ENCODE results near the gene CFAP300.
A peak's percentile ranks its signal among the peaks of the same experiment; 100 is the strongest.

Gene CFAP300

DNA sequence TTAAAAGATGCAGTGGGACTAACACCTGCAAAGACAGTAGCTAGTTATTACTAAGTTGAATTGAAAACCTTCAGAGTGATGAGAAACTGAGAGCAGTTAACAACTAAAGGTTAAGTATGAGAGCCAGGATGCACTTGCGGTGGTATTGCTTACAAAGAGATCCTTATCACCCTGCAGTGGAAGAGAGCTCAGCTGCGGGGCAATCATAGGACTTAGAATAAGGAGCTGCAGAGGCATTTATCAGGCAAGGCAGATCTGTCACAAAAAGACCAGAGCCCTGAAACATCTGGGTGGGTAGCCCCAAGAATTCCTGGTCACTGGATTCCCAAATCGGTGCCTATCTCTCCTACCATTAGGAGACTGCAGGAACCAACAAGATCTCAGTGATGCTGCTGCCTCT lies 34.3 kb upstream of the CFAP300 start:
- TF ChIP-seq FOXP2 (optimal IDR thresholded peaks at IDR 0.05; ENCODE audit: control extremely low read depth, extremely low read length, insufficient read depth) = no peak
- TF ChIP-seq EZH2 (IDR thresholded peaks at IDR 0.05) = no peak

DNA sequence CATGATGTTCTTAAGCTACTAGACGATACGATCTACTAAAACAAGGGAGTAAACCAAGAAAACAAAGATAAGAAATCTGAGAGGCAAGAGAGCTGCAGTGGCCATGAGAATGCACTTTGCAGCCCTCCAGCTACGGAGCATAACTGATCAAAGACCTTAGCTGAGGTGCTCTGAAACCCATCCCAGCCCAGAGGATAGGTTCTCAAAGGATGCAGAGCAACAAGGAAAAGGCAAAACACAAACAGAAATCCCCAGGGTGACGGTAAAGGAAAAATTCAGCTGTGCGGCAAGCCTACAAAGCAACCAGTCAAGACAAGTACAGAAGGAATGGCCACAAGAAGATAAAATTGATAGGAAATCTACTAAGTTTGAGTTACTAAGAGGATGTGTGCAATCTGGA lies 32.5 kb upstream of the CFAP300 start:
- Histone ChIP-seq H3K36me3 (ENCODE audit: insufficient read depth, low read length) (no peaks in the 10 kb centered on the region), H3K27ac (no peak overlapping the region), H3K9ac (ENCODE audit: insufficient read length) (no peak overlapping the region), H3K9me3 (ENCODE audit: low read depth, low read length) (no peaks in the 10 kb centered on the region), H3K4me3 (no peak overlapping the region)
- DNase-seq (ENCODE audit: low read depth, low spot score) = no peak
- TF ChIP-seq FOXP2 (optimal IDR thresholded peaks at IDR 0.05; ENCODE audit: control extremely low read depth, extremely low read length, insufficient read depth) (no peak), EZH2 (IDR thresholded peaks at IDR 0.05) (no peak), POLR2AphosphoS5 (IDR thresholded peaks at IDR 0.05; ENCODE audit: borderline replicate concordance, low read depth, low read length) (no peak)

More for the DNA sequence above, 34.3 kb upstream of the CFAP300 start:
- no peak overlapping the region for H3K27ac ChIP-seq
- H3K4me3 ChIP-seq = no peak overlapping the region
- H3K9me3 ChIP-seq (ENCODE audit: low read depth, low read length) = no peaks in the 10 kb centered on the region
- no peak for DNase-seq (ENCODE audit: low read depth, low spot score)
- no peaks in the 10 kb centered on the region for H3K36me3 ChIP-seq (ENCODE audit: insufficient read depth, low read length)
- no peak overlapping the region for H3K9ac ChIP-seq (ENCODE audit: insufficient read length)

DNA sequence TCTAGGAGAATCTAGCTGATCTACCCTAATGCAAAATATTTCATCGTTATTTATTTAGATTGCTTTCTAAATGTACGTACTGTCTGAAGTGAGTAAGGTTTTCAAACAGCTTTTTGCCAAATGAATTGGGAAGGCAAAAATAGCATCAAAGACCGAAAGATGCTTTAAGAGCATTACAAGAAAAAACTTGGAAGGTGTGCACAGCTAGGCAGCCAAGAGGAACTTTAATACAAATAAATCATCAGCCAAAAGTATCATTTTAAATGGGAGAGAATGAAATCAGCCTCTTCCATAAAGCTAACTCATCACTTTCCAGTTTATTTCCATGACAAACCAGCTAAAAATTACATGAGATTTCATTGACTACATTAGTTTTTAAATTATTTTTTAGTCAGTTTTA lies 30.2 kb upstream of the CFAP300 start:
- no peak overlapping the region for H3K9ac ChIP-seq (ENCODE audit: insufficient read length)
- no peaks in the 10 kb centered on the region for H3K9me3 ChIP-seq (ENCODE audit: low read depth, low read length)
- no peak for DNase-seq (ENCODE audit: low read depth, low spot score)
- H3K36me3 ChIP-seq (ENCODE audit: insufficient read depth, low read length) = no peaks in the 10 kb centered on the region
- no peak overlapping the region for H3K4me3 ChIP-seq
- TF ChIP-seq EZH2 (IDR thresholded peaks at IDR 0.05) (no peak), FOXP2 (optimal IDR thresholded peaks at IDR 0.05; ENCODE audit: control extremely low read depth, extremely low read length, insufficient read depth) (no peak), POLR2AphosphoS5 (IDR thresholded peaks at IDR 0.05; ENCODE audit: borderline replicate concordance, low read depth, low read length) (no peak)
- no peak overlapping the region for H3K27ac ChIP-seq

DNA sequence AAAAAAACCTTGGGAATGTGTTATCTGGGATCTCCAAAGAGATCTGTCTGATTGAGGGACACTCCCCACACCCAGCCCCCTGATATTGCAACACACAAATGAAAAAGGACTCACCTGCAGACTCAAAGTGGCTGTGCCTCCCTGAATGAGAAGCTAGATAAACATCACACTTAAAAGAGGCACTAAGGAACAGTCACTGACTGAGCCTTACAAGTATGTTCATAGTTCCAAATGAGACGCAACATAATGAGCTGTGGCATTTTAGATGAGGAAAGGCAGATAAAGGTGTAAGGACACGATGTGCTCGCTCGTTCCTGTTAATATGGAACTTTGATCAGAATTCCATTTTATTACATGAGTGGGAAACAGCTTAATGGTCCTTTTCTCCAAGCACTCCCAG lies 21.0 kb upstream of the CFAP300 start:
- H3K9me3 ChIP-seq (ENCODE audit: low read depth, low read length) = no peaks in the 10 kb centered on the region
- no peak for TF ChIP-seq EZH2 (IDR thresholded peaks at IDR 0.05)
- TF ChIP-seq POLR2AphosphoS5 (IDR thresholded peaks at IDR 0.05; ENCODE audit: borderline replicate concordance, low read depth, low read length) = no peak
- no peak for TF ChIP-seq FOXP2 (optimal IDR thresholded peaks at IDR 0.05; ENCODE audit: control extremely low read depth, extremely low read length, insufficient read depth)
- no peak overlapping the region for H3K4me3 ChIP-seq
- no peak overlapping the region for H3K9ac ChIP-seq (ENCODE audit: insufficient read length)
- H3K36me3 ChIP-seq (ENCODE audit: insufficient read depth, low read length) = no peaks in the 10 kb centered on the region
- no peak overlapping the region for H3K27ac ChIP-seq
- DNase-seq (ENCODE audit: low read depth, low spot score) = no peak

DNA sequence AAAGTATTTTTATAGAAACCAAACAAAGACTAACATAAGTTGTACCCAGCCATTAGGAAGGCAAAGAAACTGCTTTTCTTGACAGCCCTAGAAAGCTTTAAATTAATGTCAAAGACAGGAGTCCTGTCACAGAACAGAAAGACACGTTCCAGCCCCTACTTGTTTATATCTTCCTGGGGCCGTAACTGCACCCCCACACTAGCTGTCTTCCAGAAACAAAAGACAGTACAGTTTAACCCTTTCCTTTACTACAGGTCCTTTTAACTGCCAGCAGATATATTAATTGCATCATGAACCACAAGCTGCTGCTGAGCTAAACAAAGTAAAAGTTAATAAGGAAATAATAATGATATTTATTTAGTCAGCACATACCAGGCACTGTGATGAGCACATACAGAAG lies 20.3 kb upstream of the CFAP300 start:
- Histone ChIP-seq H3K9me3 (ENCODE audit: low read depth, low read length) (no peaks in the 10 kb centered on the region), H3K27ac (no peak overlapping the region), H3K4me3 (no peak overlapping the region), H3K9ac (ENCODE audit: insufficient read length) (no peak overlapping the region), H3K36me3 (ENCODE audit: insufficient read depth, low read length) (no peaks in the 10 kb centered on the region)
- DNase-seq (ENCODE audit: low read depth, low spot score) = no peak
- TF ChIP-seq FOXP2 (optimal IDR thresholded peaks at IDR 0.05; ENCODE audit: control extremely low read depth, extremely low read length, insufficient read depth) = no peak
- TF ChIP-seq EZH2 (IDR thresholded peaks at IDR 0.05) = no peak
- TF ChIP-seq POLR2AphosphoS5 (IDR thresholded peaks at IDR 0.05; ENCODE audit: borderline replicate concordance, low read depth, low read length) = no peak

DNA sequence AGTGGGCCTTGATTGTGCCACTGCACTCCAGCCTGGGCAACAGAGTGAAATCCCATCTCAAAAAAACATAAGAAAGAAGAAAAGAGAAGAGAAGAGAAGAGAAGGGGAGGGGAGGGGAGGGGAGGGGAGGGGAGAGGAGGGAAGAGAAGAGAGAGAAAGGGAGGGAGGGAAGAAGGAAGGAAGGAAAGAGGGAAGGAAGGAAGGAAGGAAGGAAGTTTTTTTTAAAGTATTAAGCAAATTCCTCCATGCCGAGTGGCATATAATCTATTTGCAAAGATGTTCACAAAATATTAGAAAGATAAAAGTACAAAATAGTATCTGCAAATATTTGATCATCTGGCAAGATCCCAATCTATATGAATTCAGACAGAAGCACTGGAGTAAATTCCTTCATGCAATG lies 10.5 kb upstream of the CFAP300 start:
- no peaks in the 10 kb centered on the region for H3K36me3 ChIP-seq (ENCODE audit: insufficient read depth, low read length)
- TF ChIP-seq FOXP2 (optimal IDR thresholded peaks at IDR 0.05; ENCODE audit: control extremely low read depth, extremely low read length, insufficient read depth) (no peak), EZH2 (IDR thresholded peaks at IDR 0.05) (no peak), POLR2AphosphoS5 (IDR thresholded peaks at IDR 0.05; ENCODE audit: borderline replicate concordance, low read depth, low read length) (no peak)
- H3K27ac ChIP-seq = no peak overlapping the region
- no peak for DNase-seq (ENCODE audit: low read depth, low spot score)
- H3K9me3 ChIP-seq (ENCODE audit: low read depth, low read length) = no peaks in the 10 kb centered on the region
- no peak overlapping the region for H3K4me3 ChIP-seq
- H3K9ac ChIP-seq (ENCODE audit: insufficient read length) = no peak overlapping the region

- Histone ChIP-seq H3K4me3 (peak overlapping the region; percentile 79), H3K9ac (ENCODE audit: insufficient read length) (peak overlapping the region; percentile 65), H3K27ac (peak overlapping the region; percentile 53; the same call in 1 of the 2 replicates), H3K36me3 (ENCODE audit: insufficient read depth, low read length) (no peaks in the 10 kb centered on the region), H3K9me3 (ENCODE audit: low read depth, low read length) (no peaks in the 10 kb centered on the region)
- no peak for TF ChIP-seq FOXP2 (optimal IDR thresholded peaks at IDR 0.05; ENCODE audit: control extremely low read depth, extremely low read length, insufficient read depth)
- TF ChIP-seq POLR2AphosphoS5 (IDR thresholded peaks at IDR 0.05; ENCODE audit: borderline replicate concordance, low read depth, low read length) = no peak
- TF ChIP-seq EZH2 (IDR thresholded peaks at IDR 0.05) = no peak
- no peak for DNase-seq (ENCODE audit: low read depth, low spot score)
Measured at GRCh38 chr11:102046841-102047240, 396 bp upstream of the CFAP300 start.

DNA sequence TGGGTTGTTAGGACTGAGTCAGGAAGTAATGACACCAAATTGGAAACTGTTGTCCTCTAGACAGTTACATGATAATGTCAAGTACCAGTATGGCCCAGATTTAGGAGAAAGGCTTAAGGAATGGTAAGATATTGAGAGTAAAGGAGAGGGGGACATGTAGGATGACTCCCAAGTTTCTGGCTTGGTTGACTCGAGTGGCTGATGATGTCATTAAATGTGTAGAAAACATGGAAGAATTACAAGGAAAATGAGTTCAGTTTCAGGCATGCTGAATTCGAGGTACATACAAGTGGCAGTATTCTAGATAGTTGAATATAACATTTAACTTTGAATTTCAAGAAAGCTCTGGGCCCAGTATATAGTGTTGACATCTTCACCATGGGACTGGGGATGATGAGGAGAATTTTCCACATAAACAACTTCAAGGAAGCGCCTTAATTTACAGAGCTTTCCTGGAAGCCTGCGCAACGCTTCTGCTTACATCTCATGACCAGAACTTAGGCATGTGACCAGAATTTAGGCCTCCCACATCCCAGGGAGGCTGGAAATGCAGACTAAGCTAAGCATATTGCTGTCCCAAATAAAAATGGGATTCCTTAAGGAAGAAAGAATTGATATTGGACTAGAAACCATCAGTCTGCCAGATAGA lies 3.8 kb downstream of the CFAP300 start:
- no peak for DNase-seq (ENCODE audit: low read depth, low spot score)
- Histone ChIP-seq H3K27ac (no peak overlapping the region), H3K36me3 (ENCODE audit: insufficient read depth, low read length) (no peaks in the 10 kb centered on the region), H3K9ac (ENCODE audit: insufficient read length) (no peak overlapping the region), H3K9me3 (ENCODE audit: low read depth, low read length) (no peaks in the 10 kb centered on the region), H3K4me3 (no peak overlapping the region)
- TF ChIP-seq POLR2AphosphoS5 (IDR thresholded peaks at IDR 0.05; ENCODE audit: borderline replicate concordance, low read depth, low read length) (no peak), FOXP2 (optimal IDR thresholded peaks at IDR 0.05; ENCODE audit: control extremely low read depth, extremely low read length, insufficient read depth) (no peak), EZH2 (IDR thresholded peaks at IDR 0.05) (no peak)

- H3K4me3 ChIP-seq = no peak overlapping the region
- no peaks in the 10 kb centered on the region for H3K36me3 ChIP-seq (ENCODE audit: insufficient read depth, low read length)
- no peak overlapping the region for H3K9ac ChIP-seq (ENCODE audit: insufficient read length)
- no peak for DNase-seq (ENCODE audit: low read depth, low spot score)
- H3K9me3 ChIP-seq (ENCODE audit: low read depth, low read length) = no peaks in the 10 kb centered on the region
- H3K27ac ChIP-seq = no peak overlapping the region
- no peak for TF ChIP-seq POLR2AphosphoS5 (IDR thresholded peaks at IDR 0.05; ENCODE audit: borderline replicate concordance, low read depth, low read length)
- TF ChIP-seq FOXP2 (optimal IDR thresholded peaks at IDR 0.05; ENCODE audit: control extremely low read depth, extremely low read length, insufficient read depth) = no peak
- no peak for TF ChIP-seq EZH2 (IDR thresholded peaks at IDR 0.05)
Measured at GRCh38 chr11:102061276-102061675, 14.0 kb downstream of the CFAP300 start.
